Uterus (tissue), 2 donors: Measurements from ENCODE around the gene NDE1.

ENCODE experiments used
- POLR2A ChIP-seq, 2 donors: fragments of 450-650 bp; IDR thresholded peaks; one replicate each; pipeline ENCODE4 v1.6.1; 2016; ENCODE audit warnings: antibody characterized with exemption in 2 of 2, mild to moderate bottlenecking in 1 of 2, moderate library complexity in 1 of 2
- TF ChIP-seq, protein P1 (sequence below), 4 experiments: fragments of 200-600 bp in 2 of 4; fragments of 450-650 bp in 2 of 4; sonication (generic) in 2 of 4; IDR thresholded peaks; one replicate each; pipeline ENCODE4 v1.5.1; 2016 to 2019; ENCODE audit warnings: antibody characterized with exemption in 4 of 4, mild to moderate bottlenecking in 2 of 4, moderate library complexity in 1 of 4

DNA sequence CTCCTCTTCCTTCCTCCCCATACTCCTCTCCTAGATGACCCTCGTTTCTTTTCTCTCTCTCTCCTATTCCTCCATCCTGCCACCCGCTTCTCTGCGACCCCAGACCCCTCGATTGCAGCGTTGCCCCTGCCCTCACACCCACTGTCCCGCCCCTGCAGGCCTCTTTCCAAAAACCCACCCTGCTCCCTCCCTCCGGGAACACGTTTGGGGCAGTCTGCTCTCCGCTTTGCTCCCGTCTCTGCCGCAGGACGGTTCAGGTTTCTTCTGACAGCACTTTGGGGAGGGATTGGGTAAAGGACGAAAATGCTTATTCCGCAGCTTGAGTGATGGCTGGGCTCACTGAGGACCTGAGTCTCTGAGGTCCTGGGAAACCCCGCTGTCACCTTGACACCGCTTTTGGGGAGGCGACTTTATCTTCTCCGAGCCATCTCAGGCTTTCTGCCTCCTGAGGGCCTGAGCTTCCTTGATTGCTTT is 690 bp downstream of the NDE1 start:
- no peak for TF ChIP-seq POLR2A (IDR thresholded peaks at IDR 0.05)
- TF ChIP-seq, protein P1, sequence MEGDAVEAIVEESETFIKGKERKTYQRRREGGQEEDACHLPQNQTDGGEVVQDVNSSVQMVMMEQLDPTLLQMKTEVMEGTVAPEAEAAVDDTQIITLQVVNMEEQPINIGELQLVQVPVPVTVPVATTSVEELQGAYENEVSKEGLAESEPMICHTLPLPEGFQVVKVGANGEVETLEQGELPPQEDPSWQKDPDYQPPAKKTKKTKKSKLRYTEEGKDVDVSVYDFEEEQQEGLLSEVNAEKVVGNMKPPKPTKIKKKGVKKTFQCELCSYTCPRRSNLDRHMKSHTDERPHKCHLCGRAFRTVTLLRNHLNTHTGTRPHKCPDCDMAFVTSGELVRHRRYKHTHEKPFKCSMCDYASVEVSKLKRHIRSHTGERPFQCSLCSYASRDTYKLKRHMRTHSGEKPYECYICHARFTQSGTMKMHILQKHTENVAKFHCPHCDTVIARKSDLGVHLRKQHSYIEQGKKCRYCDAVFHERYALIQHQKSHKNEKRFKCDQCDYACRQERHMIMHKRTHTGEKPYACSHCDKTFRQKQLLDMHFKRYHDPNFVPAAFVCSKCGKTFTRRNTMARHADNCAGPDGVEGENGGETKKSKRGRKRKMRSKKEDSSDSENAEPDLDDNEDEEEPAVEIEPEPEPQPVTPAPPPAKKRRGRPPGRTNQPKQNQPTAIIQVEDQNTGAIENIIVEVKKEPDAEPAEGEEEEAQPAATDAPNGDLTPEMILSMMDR (IDR thresholded peaks at IDR 0.05) = no peak
